Breast epithelium (tissue), 4 donors: Measurements from ENCODE around the gene FAF2. TPM values are rescaled to one million over a fixed set of nuclear protein-coding genes. Genes with fewer than 3 reads are reported as not detected.

Experiments
- DNase-seq, 2 donors: peaks; one replicate each; pipeline ENCODE4 v3.0.0-alpha.2; 2019; ENCODE audit warnings: low spot score in 2 of 2
- H3K27ac ChIP-seq, 2 donors: fragments of 200-600 bp; sonication (generic) in 1 of 2; one replicate each; pipeline ENCODE4 v1.5.1; 2016 to 2019; ENCODE audit warnings: mild to moderate bottlenecking in 1 of 2
- H3K27me3 ChIP-seq, 2 donors: fragments of 200-600 bp; sonication (generic) in 1 of 2; one replicate each; pipeline versions ENCODE4 v1.5.1 to v1.6.0; 2017 to 2019; ENCODE audit warnings: control low read depth in 1 of 2, mild to moderate bottlenecking in 1 of 2
- H3K36me3 ChIP-seq: fragments of 200-600 bp; one replicate; pipeline ENCODE4 v1.5.1; 2019
- H3K4me1 ChIP-seq, 2 donors: fragments of 200-600 bp; sonication (generic); one replicate each; pipeline ENCODE4 v1.5.1; 2016 to 2019; ENCODE audit warnings: control low read depth in 1 of 2
- H3K4me3 ChIP-seq, 3 donors: fragments of 200-600 bp; sonication (generic); 1 replicate in 2 of 3; 2 replicates in 1 of 3; pipeline ENCODE4 v1.5.1; 2016 to 2019; ENCODE audit warnings: mild to moderate bottlenecking in 3 of 3, moderate library complexity in 2 of 3
- H3K9me3 ChIP-seq, 2 donors: fragments of 200-600 bp; sonication (generic) in 1 of 2; one replicate each; pipeline ENCODE4 v1.5.1; 2016 to 2019; ENCODE audit warnings: control low read depth in 1 of 2
- CTCF ChIP-seq, 3 donors: fragments of 450-650 bp; IDR thresholded peaks; one replicate each; pipeline ENCODE4 v1.5.1; 2016 to 2017; ENCODE audit warnings: antibody characterized with exemption in 3 of 3, mild to moderate bottlenecking in 3 of 3, moderate library complexity in 3 of 3
- POLR2A ChIP-seq: fragments of 450-650 bp; IDR thresholded peaks from one replicate; pipeline ENCODE4 v1.6.1; 2016; ENCODE audit warnings: antibody characterized with exemption, mild to moderate bottlenecking, moderate library complexity
- POLR2AphosphoS5 ChIP-seq, 3 donors: sonication (generic); formaldehyde crosslinking; IDR thresholded peaks; one replicate each; pipeline ENCODE4 v1.6.1; 2017; ENCODE audit warnings: antibody characterized with exemption in 3 of 3
- intact Hi-C: fragments of 100-400 bp; cut with DNase I; formaldehyde crosslinking; loops from one replicate; pipeline ENCODE4 v1.15.1; 2023; ENCODE audit warnings: low total_unique reads
- total RNA-seq, 3 donors: library from RNA; depleted of rRNA; stranded (reverse); fragments of >200 nt; gene quantifications; one replicate each; pipeline ENCODE4 v1.1.0, GENCODE V29; 2016

Gene FAF2
- total RNA-seq, 3 donors from 2014 or later = 26.9 to 38.2 (median 28.5) TPM

DNA sequence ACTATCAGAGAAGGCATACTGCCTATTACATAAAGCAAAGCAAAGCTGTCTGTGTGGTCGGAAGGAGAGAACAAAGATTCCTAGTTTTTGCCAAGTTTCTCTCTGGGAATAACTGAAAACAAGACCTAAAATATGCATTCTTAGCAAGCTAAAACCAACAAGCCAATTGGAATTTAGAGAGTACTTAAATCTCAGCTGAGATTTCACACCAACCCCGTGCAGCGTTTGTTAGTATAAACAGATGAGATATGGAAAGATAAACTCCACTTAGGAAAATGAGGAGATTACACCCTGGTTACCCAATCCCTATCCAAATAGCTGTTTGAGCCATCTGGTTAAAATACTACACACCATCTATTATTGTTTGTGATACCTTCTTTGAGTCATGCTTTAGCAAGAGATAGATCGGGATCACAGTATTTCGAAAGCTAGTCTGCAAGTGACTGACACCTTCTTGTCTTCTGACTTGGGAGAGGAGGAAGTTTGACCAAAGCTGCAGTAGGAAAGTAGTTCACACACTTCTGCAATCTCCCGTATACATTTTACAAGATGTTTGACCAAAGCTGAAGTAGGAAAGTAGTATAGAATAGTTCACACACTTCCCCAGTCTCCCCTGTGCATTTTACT is 18.2 kb downstream of the FAF2 start:
- no peaks in the 10 kb centered on the region for H3K9me3 ChIP-seq
- intact Hi-C loops = no loop called here
- DNase-seq = no peak
- H3K27ac ChIP-seq = no peak overlapping the region
- no peaks in the 10 kb centered on the region for H3K36me3 ChIP-seq
- TF ChIP-seq POLR2AphosphoS5 (IDR thresholded peaks at IDR 0.05) = no peak
- TF ChIP-seq POLR2A = no peak
- no peak for TF ChIP-seq CTCF (IDR thresholded peaks at IDR 0.05)
- no peak overlapping the region for H3K4me3 ChIP-seq
- H3K4me1 ChIP-seq = no peaks in the 10 kb centered on the region
- no peaks in the 10 kb centered on the region for H3K27me3 ChIP-seq

DNA sequence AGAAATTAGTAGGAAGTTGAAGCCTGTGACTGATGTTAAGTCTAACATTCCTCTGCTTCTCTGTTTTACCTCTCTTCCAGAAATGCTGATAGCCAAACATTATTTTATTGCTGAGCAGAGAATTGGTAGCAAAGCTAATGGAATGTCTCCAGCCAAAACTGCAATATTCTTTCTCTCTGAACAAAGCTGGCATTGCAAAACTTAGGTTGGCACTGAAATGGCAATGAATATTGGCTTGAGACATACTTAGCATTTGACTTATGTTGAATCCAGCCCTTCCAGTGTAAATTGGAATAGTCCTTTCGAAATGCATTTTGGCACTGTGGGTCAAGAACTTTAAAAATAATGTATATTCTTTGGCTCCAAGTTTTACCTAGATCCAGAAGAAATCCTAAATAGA is 21.1 kb downstream of the FAF2 start:
- H3K36me3 ChIP-seq = no peaks in the 10 kb centered on the region
- no peak overlapping the region for H3K4me3 ChIP-seq
- no peaks in the 10 kb centered on the region for H3K9me3 ChIP-seq
- H3K27me3 ChIP-seq = no peaks in the 10 kb centered on the region
- intact Hi-C loops = no loop called here
- TF ChIP-seq CTCF (IDR thresholded peaks at IDR 0.05) = no peak
- no peak for TF ChIP-seq POLR2AphosphoS5 (IDR thresholded peaks at IDR 0.05)
- no peak for TF ChIP-seq POLR2A
- no peak overlapping the region for H3K27ac ChIP-seq
- no peak for DNase-seq
- H3K4me1 ChIP-seq = no peaks in the 10 kb centered on the region

DNA sequence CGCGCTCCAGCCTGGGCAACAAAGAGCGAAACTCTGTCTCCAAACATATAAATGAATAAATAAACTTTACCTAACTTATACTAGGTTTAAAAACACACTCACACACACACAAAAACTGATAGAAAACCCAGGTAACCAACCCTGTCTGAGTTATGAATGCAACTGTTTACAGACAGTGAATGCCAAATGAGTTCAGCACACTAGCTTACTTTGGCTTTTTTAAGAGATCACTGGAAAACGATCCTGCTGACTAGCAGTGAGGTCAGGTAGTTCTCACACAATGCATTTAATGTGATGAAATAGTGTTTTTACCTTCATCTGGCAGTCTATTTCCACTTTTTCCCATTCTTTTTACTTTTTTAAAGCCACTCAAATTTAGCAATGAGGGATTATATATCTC is 22.4 kb downstream of the FAF2 start:
- no peaks in the 10 kb centered on the region for H3K36me3 ChIP-seq
- intact Hi-C loops = no loop called here
- no peaks in the 10 kb centered on the region for H3K4me1 ChIP-seq
- H3K27ac ChIP-seq = no peak overlapping the region
- H3K4me3 ChIP-seq = no peak overlapping the region
- no peaks in the 10 kb centered on the region for H3K9me3 ChIP-seq
- DNase-seq = no peak
- no peaks in the 10 kb centered on the region for H3K27me3 ChIP-seq
- TF ChIP-seq POLR2AphosphoS5 (IDR thresholded peaks at IDR 0.05) (no peak), POLR2A (no peak), CTCF (IDR thresholded peaks at IDR 0.05) (no peak)

- Histone ChIP-seq H3K4me3 (no peak overlapping the region), H3K4me1 (no peaks in the 10 kb centered on the region), H3K9me3 (no peaks in the 10 kb centered on the region), H3K27ac (no peak overlapping the region), H3K36me3 (no peaks in the 10 kb centered on the region), H3K27me3 (no peaks in the 10 kb centered on the region)
- intact Hi-C loops = no loop called here
- TF ChIP-seq CTCF (IDR thresholded peaks at IDR 0.05) = no peak
- DNase-seq = no peak
These were observed 22.9 kb downstream of the FAF2 start for GRCh38 chr5:176471098-176471497.

GRCh38 chr5:176473335-176474006 is 25.3 kb downstream of the FAF2 start:
- no peak for DNase-seq
- H3K27me3 ChIP-seq = no peaks in the 10 kb centered on the region
- H3K36me3 ChIP-seq = no peaks in the 10 kb centered on the region
- H3K4me1 ChIP-seq = no peaks in the 10 kb centered on the region
- intact Hi-C loops = no loop called here
- no peak overlapping the region for H3K4me3 ChIP-seq
- H3K9me3 ChIP-seq = no peaks in the 10 kb centered on the region
- TF ChIP-seq CTCF (IDR thresholded peaks at IDR 0.05) (no peak), POLR2A (no peak)
- H3K27ac ChIP-seq = no peak overlapping the region
